RKO (cell line): Measurements from ENCODE around the gene ST7.
"Not testable (repeated sequence)": the region's sequence is repeated elsewhere in the genome, so short reads cannot be mapped to it uniquely, and the experiment has no call there.

ENCODE experiments used
- DNase-seq: peaks from one replicate; pipeline ENCODE4 v3.0.0-alpha.2; 2016; ENCODE audit warnings: low spot score

Gene ST7

GRCh38 chr7:117229350-117229749 is 276.0 kb downstream of the ST7 start:
- DNase-seq: no peak

DNA sequence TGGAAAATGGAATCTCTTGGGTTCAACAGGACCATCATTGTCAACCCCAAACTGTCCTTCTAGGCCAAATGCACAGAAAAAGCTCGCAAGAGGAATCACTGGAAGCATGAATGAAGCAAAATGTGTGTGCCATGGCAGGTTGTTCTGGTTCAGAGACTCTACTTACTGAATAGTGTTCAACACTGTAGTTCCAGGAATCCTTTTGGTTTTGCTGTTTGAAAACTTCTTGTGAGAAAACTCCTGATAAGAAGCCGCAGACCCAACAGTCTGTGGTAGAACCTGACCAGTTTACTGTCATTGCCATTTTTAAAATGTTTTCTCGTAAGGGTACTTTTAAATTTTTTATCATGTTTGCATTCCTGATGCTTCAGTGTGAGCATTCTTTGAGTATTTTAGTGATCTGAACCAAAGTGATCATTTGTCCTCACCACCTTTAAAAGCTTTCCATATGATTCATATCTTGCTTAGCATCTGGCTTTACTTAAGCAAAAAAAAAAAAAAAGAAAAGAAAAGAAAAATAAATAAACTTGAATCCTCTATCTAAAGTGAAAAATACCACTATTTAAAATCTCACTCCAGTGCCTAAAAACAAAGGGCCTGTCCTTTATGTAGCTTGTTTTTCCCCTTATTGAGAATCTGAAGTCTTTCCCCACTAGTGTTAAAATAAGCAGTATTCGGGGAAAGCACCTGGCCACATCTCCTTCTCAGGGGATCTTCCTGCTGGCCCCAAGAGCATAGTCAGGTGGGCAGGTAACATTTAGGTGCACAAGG is 277.2 kb downstream of the ST7 start:
- DNase-seq: no peak

DNA sequence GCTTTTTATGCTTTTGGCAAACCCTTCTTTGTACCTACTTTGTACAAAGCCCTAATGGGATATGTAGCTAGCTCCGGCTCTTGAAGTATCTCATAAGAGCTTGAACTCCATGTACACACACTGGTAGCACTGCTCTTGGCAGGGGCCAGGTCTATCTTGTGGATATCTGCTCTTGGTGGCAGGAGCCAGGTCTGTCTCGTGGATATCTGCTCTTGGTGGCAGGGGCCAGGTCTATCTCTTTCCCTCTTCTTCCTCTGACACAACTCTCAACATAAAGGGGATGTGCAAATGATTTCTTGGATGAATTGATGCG is 277.7 kb downstream of the ST7 start:
- DNase-seq: no peak

DNA sequence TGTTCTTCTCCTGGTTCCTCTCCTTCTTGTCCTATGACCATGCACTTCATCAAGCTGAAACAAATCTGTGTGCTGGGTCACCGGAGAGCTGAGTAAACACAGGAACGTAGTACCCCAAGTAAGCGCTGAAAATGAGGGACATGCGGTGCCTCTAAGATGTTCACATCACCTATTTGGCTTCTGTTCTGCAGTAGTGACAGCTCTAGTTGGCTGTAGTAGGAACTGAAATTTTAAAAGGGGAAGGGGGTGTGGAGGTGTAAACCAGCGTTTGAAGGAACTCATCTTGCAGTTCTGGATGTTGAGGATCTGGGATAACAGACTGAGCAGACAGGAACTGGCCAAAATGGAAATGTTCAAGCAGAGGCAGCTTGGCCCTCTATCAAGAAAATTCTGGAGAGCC is 284.3 kb downstream of the ST7 start:
- no peak for DNase-seq

DNA sequence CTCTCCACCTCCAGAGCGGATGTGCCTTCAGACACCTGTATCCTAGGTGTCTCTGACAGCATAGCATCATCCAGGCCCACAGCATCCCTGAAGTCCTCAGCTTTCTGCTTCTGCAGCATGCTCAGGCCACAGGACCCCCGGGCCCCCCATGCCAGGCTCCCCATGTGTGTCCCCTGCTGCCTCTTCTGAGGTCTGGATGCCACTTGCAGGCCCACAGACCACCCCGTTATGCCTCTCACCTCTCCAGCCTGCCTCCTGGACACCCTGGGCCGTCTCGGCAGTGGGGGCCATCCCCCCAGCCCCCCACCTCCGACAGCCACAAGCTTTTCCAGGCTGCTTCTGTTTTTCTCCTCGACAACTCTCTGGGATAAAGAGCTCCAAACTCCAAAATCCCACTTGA is 285.2 kb downstream of the ST7 start:
- DNase-seq: no peak

DNA sequence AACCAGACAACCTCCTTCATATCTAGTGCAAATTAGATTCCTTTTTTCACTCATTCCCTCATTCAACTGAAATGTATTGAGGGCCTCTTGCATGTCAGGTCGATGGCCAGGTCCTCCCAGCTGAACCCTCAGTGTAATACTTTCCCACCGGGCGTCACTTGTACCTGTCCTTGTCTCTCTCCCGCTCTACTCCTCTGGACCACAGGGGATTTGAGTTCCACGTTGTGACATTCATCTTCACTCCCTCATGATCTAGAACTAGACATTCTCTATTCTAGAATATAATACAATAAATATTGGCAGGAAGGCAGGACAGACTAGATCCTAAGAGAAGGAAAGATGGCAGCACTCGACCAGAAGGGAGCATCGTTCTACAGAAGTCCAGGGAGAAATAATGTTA is 285.6 kb downstream of the ST7 start:
- DNase-seq: no peak

GRCh38 chr7:117241088-117241487 is 287.8 kb downstream of the ST7 start:
- DNase-seq: no peak

- no peak for DNase-seq
These were observed 290.1 kb downstream of the ST7 start for GRCh38 chr7:117243390-117243789.

DNA sequence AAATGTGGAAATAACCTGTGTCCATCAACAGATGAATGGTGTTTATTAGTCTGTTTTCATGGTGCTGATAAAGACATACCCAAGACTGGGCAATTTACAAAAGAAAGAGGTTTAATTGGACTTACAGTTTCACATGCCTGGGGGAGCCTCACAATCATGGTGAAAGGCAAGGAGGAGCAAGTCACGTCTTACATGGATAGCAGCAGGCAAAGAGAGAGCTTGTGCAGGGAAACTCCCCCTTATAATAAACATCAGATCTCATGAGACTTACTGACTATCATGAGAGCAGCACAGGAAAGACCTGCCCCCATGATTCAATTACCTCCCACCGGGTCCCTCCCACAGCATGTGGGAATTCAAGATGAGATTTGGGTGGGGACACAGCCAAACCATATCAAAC is 292.4 kb downstream of the ST7 start:
- DNase-seq: not testable (repeated sequence)

DNA sequence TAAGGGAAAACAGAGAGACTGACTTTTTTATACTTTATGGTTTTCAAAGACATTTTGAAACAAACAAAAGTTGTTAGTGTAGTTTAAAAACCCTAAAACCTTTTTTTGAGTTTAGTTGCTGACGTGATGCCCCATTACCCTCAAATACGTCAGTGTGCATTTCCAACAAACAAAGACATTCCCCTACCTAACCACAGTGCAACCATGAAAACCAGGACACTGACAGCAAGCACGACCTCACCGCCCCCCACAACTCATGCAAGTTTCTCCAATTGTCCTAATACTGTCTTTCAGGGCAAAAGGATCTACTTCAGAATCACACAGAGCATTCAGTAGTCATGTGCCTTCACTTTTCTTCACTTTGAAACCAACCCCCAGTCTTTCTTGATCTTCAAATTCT is 294.5 kb downstream of the ST7 start:
- DNase-seq: no peak

DNA sequence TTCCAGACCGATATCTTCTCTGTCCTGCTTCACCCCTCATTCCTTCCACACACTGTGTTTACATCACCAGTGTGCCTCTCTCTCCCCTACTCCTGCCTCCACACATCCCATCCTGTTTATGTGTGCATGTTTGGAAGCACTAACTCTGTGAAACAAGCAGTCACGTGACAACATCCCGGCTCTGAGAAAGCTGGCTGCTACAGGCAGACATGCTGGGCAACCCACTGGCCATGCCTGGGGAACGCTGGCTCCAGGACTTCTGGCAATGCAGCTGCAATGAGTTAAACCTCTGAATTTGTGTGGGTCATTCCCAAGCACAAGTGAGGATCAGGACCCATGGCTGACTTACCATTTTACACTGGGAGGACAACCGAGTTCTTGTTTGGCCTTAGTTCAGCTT is 295.5 kb downstream of the ST7 start:
- DNase-seq: no peak

DNA sequence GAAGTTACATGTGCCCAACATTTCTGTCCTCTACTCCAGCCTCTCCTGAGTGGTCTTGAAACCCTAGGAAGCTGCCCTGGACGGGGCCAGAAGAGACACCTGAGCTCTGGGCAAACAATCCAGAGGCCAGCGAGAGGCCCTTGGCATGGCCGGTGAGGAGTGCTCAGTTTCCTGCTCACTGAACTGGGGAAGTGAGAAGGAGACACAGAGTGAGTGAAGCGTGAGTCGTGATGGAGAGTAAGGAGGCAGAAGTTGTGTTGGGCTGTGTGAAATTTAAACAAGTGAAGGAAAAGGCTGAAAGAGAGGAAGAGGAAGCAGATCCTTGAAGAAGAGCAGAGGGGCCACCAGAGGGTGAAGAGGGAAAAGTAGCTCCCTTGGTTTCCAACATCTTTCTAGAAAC is 296.4 kb downstream of the ST7 start:
- no peak for DNase-seq

DNA sequence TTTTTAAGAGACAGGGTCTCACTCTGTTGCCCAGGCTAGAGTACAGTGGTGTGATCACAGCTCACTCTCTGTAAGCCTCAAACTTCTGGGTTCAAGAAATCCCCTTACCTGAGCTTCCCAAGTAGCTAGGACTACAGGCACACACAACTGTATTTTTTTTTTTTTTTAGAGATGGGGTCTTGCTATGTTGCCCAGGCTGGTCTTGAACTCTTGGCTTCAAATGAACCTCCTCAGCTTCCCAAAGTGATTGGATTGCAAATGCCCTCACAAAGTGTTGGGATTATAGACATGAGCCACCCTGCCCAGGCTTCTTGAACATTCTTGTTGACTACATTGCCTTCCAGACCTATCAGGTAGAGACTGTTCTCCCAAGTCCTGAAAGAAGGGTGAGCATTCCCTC is 296.9 kb downstream of the ST7 start:
- no peak for DNase-seq

DNA sequence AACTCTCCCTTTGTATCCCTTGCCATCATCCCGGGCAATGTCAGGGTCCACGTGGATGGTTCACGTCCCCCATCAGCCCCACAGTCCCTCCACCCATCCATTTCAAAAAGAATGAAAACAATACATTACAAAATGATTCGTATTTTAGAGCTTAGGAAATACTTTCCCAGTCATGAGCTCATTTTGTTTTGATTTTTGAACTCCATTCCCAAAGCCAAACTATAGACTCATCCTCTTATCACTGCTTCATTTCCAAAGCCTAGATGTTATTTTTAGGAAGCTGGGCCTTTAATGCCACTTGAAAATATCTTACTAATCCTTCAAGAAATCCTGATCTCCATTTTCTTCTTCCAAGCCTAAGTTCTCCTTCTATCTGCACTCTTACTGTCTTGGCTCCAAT is 297.5 kb downstream of the ST7 start:
- DNase-seq: no peak

GRCh38 chr7:117251687-117252086 is 298.4 kb downstream of the ST7 start:
- DNase-seq: no peak

- no peak for DNase-seq
These were observed 306.3 kb downstream of the ST7 start for GRCh38 chr7:117259615-117260014.

- no peak for DNase-seq
These were observed 309.2 kb downstream of the ST7 start for GRCh38 chr7:117262546-117262945.

DNA sequence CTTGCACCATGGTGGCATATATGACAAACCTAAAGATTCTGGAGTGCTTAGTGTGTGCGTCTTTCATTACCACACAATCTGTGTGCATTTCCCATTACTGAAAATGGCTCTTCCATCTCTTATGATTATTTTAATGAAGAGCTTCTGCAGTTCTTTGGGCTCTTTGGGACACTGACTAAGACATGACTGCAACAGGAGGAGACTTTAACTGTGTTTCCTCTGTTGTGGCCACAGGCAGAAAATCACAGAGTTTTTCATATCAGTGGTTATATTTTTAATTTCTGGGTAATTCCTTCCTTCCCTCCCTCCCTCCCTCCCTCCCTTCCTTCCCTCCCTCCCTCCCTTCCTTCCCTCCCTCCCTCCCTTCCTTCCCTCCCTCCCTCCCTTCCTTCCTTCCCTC is 311.4 kb downstream of the ST7 start:
- DNase-seq: no peak

GRCh38 chr7:117269417-117269816 is 316.1 kb downstream of the ST7 start:
- peak; percentile 97 for DNase-seq

- DNase-seq: peak; percentile 44
These were observed 316.6 kb downstream of the ST7 start for GRCh38 chr7:117269886-117270285.

- no peak for DNase-seq
These were observed 317.1 kb downstream of the ST7 start for GRCh38 chr7:117270371-117270770.

DNA sequence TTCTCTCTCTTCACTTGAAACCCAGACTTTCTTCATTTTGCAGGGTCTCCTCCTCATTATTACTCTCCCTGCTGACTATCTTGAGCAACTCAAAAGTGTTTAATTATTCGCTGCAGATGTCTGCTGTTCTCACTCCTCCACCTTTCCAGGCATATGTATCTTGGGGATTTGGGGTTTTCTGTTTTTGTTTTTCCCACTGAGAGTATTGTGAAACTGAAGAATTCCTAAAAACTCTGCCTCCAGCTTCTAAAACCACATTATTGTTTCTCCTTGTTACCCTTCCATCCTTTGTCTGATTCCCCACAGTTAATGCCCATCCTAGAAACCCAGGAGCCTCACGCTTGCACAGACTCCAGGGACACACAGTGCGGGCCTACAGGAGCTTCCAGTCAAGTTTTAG is 318.3 kb downstream of the ST7 start:
- DNase-seq: no peak

- DNase-seq: no peak
These were observed 318.9 kb downstream of the ST7 start for GRCh38 chr7:117272017-117272759.

- DNase-seq: no peak
These were observed 320.0 kb downstream of the ST7 start for GRCh38 chr7:117273325-117273724.
